Measurements from ENCODE around the gene L3MBTL3.

The L3MBTL3 gene

DNA sequence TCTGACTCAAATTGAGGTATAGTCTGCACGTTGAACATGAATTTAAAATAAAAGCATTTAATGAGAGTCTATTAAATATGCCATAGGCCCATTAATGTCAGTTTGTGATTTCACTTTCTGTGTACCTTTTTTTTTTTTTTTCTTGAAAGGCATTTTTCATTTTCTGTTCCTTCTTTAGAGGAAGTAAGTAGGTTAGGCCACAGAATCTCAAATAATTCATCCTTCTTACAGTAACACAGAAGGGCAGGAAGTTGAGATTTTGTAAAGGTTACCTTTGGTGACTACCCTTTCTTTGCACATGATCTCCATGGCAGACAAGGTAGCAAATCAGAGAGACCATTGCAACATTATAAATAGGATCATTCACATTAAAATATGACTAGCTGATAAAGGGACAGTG, 9.6 kb downstream of the L3MBTL3 start:
- no peak for DNase-seq

- no peak for DNase-seq
Measured at GRCh38 chr6:130029163-130029562, 10.8 kb downstream of the L3MBTL3 start.

DNA sequence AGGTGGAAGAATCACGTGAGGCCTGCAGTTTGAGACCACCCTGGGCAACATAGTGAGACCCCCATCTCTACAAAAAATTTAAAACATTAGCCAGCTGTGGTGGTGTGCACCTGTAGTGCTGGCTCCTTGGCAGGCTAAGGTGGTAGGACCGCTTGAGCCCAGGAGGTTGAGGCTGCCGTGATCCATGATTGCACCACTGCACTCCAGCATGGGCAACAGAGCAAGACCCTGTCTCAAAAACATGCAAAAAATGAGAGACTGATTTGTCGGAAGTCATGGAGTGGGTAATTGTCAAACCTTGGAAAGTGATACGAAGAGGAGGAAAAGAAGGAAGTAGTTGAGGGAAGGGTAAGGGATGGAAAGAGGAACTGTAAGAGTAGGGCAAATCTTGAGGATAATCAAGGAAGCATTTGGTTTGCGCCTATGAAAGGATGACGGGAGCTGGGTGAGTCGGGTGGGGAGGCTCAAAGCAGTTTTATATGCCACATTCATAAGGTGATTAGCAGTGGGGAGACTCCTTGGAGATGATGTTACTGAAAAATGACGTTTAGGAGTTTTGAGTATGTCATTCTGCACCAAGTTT, 14.5 kb downstream of the L3MBTL3 start:
- no peak for DNase-seq

DNA sequence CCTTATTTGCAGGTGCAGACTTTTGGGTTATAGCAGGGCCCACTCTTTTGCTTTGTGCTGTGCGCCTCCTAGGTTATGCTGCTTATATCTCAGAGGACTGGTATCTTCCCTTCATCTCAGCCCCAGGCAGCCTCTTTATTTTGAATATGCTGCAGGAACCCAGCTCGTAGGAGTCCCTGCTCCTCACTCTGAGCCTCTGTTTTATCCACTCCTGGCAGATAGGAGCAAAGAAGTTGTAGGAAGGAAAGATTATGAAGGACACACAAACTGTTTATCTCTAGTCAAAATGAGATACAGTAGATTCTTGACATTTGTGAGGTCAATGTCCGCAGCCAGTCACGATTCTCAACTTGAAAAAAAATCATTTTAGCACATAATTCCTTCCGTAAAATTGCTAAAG, 15.6 kb downstream of the L3MBTL3 start:
- DNase-seq = no peak

DNA sequence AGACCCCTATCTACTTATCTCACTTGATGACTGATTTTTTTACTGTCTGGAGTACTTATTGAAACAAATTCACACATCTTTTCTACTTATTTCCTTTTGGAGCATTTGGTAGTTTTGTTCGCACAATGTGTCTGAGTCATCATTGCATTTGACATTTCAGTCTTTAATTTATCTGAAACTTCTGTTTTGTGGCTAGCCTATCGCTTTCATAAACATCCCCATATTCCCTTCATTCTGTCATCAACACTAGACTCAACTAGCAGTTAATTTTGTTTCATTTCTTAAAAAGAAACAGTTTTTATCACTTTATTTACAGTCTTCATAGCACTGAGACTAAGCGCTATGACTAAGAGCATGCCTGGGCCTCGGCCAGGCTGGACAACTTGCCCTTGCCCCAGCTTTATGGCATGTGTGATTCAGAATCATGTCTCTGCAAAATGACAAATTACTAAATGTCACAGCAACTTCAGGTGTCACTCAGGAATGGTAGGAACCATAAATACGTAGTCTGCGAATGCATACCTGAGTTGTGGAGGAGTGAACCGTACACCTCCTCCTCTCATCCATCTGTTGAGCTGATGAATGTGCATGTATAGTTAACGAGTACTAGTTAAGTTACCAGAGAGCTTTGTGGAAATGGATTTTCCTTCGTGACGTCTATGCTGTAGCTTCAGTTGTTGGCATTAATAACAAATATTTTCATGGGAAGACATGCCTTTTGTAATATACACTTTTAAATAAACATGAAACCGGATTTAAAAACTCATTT, 16.2 kb downstream of the L3MBTL3 start:
- no peak for DNase-seq

GRCh38 chr6:130035211-130035610, 16.8 kb downstream of the L3MBTL3 start:
- no peak for DNase-seq

- DNase-seq = no peak
Measured at GRCh38 chr6:130037207-130037811, 18.9 kb downstream of the L3MBTL3 start.

GRCh38 chr6:130041594-130041993, 23.2 kb downstream of the L3MBTL3 start:
- DNase-seq = no peak

DNA sequence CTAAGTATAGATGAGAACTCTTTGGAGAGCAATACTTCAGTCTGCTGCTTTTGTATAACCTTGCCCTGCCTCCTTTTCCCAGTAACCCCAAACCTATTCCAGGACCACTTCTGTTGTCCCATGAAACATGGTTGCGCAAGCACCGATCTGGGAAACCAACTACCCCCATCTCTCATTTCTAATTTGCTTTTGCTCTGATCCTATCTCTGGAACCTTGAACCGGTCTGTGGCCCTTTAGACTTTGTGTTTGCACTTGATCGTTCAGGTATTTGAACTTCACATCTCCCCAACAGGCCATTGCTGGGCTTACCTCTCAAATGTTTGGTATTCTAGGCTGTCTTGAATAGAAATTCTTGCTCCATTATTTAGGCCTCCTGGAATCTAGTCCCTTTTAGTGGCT, 25.0 kb downstream of the L3MBTL3 start:
- DNase-seq = no peak

- DNase-seq = no peak
Measured at GRCh38 chr6:130045622-130046021, 27.2 kb downstream of the L3MBTL3 start.

- DNase-seq = no peak
Measured at GRCh38 chr6:130046671-130047070, 28.3 kb downstream of the L3MBTL3 start.

DNA sequence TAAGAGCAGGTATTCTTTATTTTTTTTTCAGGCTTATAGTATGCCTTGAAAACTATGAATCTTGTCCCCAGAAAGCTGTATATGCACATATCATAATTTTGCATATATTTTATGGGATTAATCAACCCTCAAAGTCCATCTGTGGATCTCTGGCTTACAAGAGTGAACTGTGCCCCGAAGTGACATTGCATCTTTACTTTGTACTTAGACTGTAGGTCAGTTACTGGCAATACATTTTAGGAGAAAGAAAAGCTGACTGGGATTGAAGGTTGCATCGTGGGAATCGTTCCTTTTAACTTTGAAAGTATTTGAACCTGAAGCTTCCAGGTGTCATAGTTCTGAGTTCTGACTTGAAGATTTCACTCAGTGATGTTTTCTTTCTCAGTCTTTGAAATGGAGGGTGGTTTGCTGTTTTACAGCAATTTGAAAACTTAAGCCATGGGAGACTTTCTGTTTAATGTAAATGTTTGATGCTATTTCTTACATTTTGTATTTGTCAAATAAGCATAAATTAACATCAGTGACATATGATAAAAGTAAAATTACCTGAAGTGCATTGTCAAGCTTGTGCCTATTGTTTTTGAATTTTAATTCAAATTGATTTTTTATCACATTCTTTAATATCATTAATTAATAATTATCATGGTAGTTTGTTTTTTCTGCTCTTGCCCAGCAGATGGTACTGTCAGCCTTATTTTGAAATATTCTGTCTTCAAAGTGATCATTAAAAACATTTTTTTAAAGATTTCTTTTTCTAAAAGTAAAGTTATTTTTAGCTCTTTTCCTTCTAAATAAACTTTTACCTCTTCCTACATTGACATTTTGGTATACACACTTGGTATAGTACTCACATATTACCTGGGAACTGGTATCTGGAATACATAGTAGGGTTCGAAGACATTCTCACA, 29.0 kb downstream of the L3MBTL3 start:
- no peak for DNase-seq

GRCh38 chr6:130050230-130050629, 31.8 kb downstream of the L3MBTL3 start:
- DNase-seq = no peak

DNA sequence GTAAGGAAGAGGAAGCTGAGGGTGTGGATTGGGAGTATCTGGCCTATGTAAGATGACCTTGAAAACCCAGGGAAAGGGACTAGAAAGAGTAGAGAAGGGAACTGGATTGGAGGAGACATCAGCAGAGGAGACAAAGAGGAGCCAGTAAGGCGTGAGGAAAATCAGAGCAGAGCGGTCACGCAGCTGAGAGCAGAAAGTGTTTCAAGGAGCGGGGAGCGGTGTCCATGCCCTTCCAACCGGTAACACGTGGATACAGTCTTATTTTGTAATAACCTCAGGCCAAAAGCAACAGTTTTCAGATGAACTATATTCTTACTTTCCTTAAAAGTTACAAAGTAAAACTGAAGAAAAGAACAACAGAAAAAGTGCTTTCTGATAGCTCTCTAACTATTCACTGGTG, 36.3 kb downstream of the L3MBTL3 start:
- no peak for DNase-seq

DNA sequence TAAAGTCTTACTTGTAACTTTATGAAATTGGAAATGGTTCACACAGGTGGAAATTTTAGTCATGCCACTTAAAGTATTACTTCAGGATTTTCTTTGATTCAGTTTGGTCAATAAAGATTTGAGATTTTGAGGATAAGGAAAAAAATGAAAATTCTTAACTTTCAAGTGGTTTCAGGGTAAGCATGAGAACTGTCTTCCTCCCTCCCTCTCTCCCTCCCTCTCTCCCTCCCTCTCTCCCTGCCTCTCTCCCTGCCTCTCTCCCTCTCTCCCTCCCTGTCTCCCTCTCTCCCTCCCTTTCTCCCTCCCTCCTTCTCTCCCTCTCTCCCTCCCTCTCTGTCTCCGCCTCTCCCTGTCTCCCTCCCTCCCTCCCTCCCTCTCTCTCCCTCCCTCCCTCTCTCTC, 36.9 kb downstream of the L3MBTL3 start:
- DNase-seq = no peak

DNA sequence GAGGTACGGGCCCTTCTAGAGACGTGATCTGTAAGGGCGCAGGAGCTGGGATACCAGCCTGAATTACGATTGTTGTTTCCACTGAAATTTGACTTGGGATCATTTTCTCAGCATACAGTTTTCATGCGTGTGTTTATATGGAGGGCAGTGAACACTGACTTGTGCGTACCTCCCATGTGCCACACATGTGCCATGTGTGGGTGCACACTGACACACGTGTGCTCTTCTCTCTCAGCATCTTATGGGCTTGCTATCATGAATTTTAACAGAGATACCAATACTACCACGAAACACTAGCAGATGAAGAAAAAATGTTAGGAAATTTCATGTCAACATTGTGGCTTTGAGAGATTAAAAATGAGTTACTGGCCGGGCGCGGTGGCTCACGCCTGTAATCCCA, 39.1 kb downstream of the L3MBTL3 start:
- DNase-seq = no peak

GRCh38 chr6:130063806-130064205, 45.4 kb downstream of the L3MBTL3 start:
- DNase-seq = no peak

- no peak for DNase-seq
Measured at GRCh38 chr6:130065609-130066156, 47.3 kb downstream of the L3MBTL3 start.

- DNase-seq = no peak
Measured at GRCh38 chr6:130069485-130069884, 51.1 kb downstream of the L3MBTL3 start.

- no peak for DNase-seq
Measured at GRCh38 chr6:130070326-130070725, 51.9 kb downstream of the L3MBTL3 start.

- DNase-seq = peak; percentile 49 to 83
Measured at GRCh38 chr6:130070792-130071191, 52.4 kb downstream of the L3MBTL3 start.

DNA sequence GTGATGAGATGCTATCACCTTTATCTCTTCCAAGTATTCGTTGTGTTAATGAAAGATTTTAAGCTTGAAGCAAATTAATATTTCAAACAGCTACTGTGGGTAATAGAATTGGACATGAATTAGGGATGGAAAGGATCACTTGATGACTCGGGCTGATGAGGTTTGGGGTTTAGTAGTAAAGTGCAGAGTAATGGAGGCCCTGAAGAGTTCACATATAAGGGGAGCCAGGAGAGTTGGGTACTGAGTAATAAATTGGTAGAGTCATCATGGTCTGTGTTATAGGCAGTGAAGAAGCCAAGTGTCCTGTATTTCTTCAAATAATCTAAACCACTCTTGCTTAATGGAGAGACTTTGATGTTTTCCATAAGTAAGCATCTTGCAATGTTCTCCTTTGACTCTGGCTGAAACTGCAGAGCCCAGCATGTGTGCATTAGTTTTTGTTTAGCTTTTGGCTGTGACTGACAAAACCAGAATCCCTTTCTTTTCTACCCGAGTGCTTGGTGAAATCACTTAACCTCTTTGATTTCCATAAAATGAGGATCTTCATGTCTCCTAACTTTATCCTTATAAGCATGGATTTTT, 57.6 kb downstream of the L3MBTL3 start:
- DNase-seq = no peak

- no peak for DNase-seq
Measured at GRCh38 chr6:130076512-130076911, 58.1 kb downstream of the L3MBTL3 start.
